Gastroesophageal sphincter (tissue), 3 donors: Measurements from ENCODE around the gene CLDN1.

ENCODE experiments used
- CTCF ChIP-seq, 4 experiments: fragments of 200-600 bp in 2 of 4; fragments of 450-650 bp in 2 of 4; sonication (generic) in 1 of 4; IDR thresholded peaks; one replicate each; pipeline ENCODE4 v1.5.1; 2017 to 2019; ENCODE audit warnings: antibody characterized with exemption in 4 of 4, mild to moderate bottlenecking in 2 of 4, moderate library complexity in 2 of 4
- EP300 ChIP-seq: sonication (generic); formaldehyde crosslinking; IDR thresholded peaks from one replicate; pipeline ENCODE4 v1.6.1; 2017; ENCODE audit warnings: antibody characterized with exemption, mild to moderate bottlenecking
- POLR2A ChIP-seq, 2 donors: fragments of 450-650 bp; IDR thresholded peaks; one replicate each; pipeline ENCODE4 v1.6.1; 2017; ENCODE audit warnings: antibody characterized with exemption in 2 of 2, mild to moderate bottlenecking in 2 of 2, moderate library complexity in 1 of 2
- POLR2AphosphoS5 ChIP-seq: sonication (generic); formaldehyde crosslinking; IDR thresholded peaks from one replicate; pipeline ENCODE4 v1.6.1; 2017; ENCODE audit warnings: antibody characterized with exemption

DNA sequence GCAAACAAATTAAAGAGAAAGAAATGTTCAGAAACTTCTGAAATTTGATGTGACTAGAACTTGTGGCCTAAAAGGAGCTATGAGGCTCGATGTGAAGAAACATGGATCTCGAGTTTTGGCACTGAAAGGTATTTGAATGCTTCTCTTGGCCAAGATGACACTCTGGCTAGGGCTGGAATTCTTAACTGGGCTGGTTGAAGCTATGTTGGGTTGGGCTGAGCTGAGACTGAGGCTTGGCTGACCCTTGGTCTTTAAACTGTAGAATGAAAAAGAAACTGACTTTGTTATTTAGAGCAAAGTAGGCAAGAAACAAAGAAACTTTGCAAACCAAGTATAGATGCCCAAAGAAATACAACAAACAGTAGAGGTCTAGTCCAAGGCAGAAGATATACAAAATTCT is 37.6 kb upstream of the CLDN1 start:
- TF ChIP-seq CTCF (IDR thresholded peaks at IDR 0.05) = no peak
- TF ChIP-seq POLR2AphosphoS5 = no peak
- TF ChIP-seq EP300 = no peak
- TF ChIP-seq POLR2A (IDR thresholded peaks at IDR 0.05) = no peak
